NCI-H2029 treated with DMSO at 0.1 percent for 48 hours (cell line): ENCODE measurements around the gene LDB2.
"Not testable (repeated sequence)": the region's sequence is repeated elsewhere in the genome, so short reads cannot be mapped to it uniquely, and the experiment has no call there.

Experiments used
- DNase-seq: peaks from one replicate; lab custom pipeline; 2025; lab: John Stamatoyannopoulos, UW

Gene LDB2

GRCh38 chr4:16897991-16898827 is at the start of gene LDB2:
LDB2 (minus strand) TSS chr4:16898645.
- no peak for DNase-seq

- no peak for DNase-seq
These were observed 44.0 kb upstream of the LDB2 start for GRCh38 chr4:16942491-16942890.

- DNase-seq: no peak
These were observed 40.7 kb upstream of the LDB2 start for GRCh38 chr4:16939178-16939577.

- no peak for DNase-seq
These were observed 40.1 kb upstream of the LDB2 start for GRCh38 chr4:16938512-16939040.

- DNase-seq: no peak
These were observed 33.2 kb upstream of the LDB2 start for GRCh38 chr4:16931339-16932305.

GRCh38 chr4:16926214-16926613 is 27.8 kb upstream of the LDB2 start:
- DNase-seq: no peak

- DNase-seq: not testable (repeated sequence)
These were observed 20.3 kb upstream of the LDB2 start for GRCh38 chr4:16918716-16919115.

GRCh38 chr4:16916719-16917337 is 18.4 kb upstream of the LDB2 start:
- peak; percentile 35 for DNase-seq

- DNase-seq: no peak
These were observed 17.6 kb upstream of the LDB2 start for GRCh38 chr4:16916031-16916430.

- no peak for DNase-seq
These were observed 15.8 kb upstream of the LDB2 start for GRCh38 chr4:16914208-16914607.

GRCh38 chr4:16912896-16913295 is 14.5 kb upstream of the LDB2 start:
- DNase-seq: no peak

- no peak for DNase-seq
These were observed 10.8 kb upstream of the LDB2 start for GRCh38 chr4:16909281-16909680.

GRCh38 chr4:16908377-16909021 is 10.1 kb upstream of the LDB2 start:
- DNase-seq: no peak

GRCh38 chr4:16900325-16900724 is 1.9 kb upstream of the LDB2 start:
- DNase-seq: no peak

GRCh38 chr4:16896881-16897750 is 1.3 kb downstream of the LDB2 start:
- DNase-seq: no peak

- no peak for DNase-seq
These were observed 4.0 kb downstream of the LDB2 start for GRCh38 chr4:16894406-16894805.

GRCh38 chr4:16893141-16893651 is 5.2 kb downstream of the LDB2 start:
- no peak for DNase-seq

- no peak for DNase-seq
These were observed 7.8 kb downstream of the LDB2 start for GRCh38 chr4:16890651-16891050.

GRCh38 chr4:16889945-16890344 is 8.5 kb downstream of the LDB2 start:
- DNase-seq: no peak

- no peak for DNase-seq
These were observed 10.6 kb downstream of the LDB2 start for GRCh38 chr4:16887887-16888286.
